LNCAP (cell line): Measurements from ENCODE around the gene KLK7.

Experiments
- CTCF ChIP-seq: fragments of 450-650 bp; IDR thresholded peaks from 2 replicates; pipeline ENCODE4 v1.5.1; 2017; ENCODE audit warnings: mild to moderate bottlenecking

Gene KLK7

GRCh38 chr19:51009061-51009891, 25.6 kb upstream of the KLK7 start:
- no peak for TF ChIP-seq CTCF

GRCh38 chr19:51007488-51007887, 23.8 kb upstream of the KLK7 start:
- no peak for TF ChIP-seq CTCF

- no peak for TF ChIP-seq CTCF
Measured at GRCh38 chr19:51006406-51006805, 22.7 kb upstream of the KLK7 start.

GRCh38 chr19:51005248-51005647, 21.5 kb upstream of the KLK7 start:
- no peak for TF ChIP-seq CTCF

- no peak for TF ChIP-seq CTCF
Measured at GRCh38 chr19:51003316-51003715, 19.6 kb upstream of the KLK7 start.

GRCh38 chr19:51002542-51003311, 19.0 kb upstream of the KLK7 start:
- no peak for TF ChIP-seq CTCF

- TF ChIP-seq CTCF, result no peak
Measured at GRCh38 chr19:51002089-51002532, 18.4 kb upstream of the KLK7 start.
